HCT116 (cell line): ENCODE results near the gene TCF12. TPM values are rescaled to one million over a fixed set of nuclear protein-coding genes. Genes with fewer than 3 reads are reported as not detected.

Experiments
- ATAC-seq: fragments of 200-7000 bp; cut with Tn5 transposase; 2 replicates; pipeline ENCODE4 v1.9.1; 2020; ENCODE audit warnings: mild to moderate bottlenecking, moderate library complexity
- BruUV-seq: library from RNA; stranded (reverse); fragments of 400-500 nt; replicated peaks from 2 replicates; lab custom pipeline; 2021; lab: Mats Ljungman, UMichigan
- CTCF ChIA-PET: fragments of 300-600 bp; sonication (Branson Sonifier 250); formaldehyde crosslinking; loops from one replicate; lab custom pipeline; 2021; ENCODE audit warnings: antibody characterized with exemption; lab: Charles Lee
- POLR2A ChIA-PET: fragments of 300-600, 350-600 bp; sonication (Branson Sonifier 250); formaldehyde crosslinking; loops from one replicate; lab custom pipeline; 2021; ENCODE audit warnings: antibody characterized with exemption; lab: Charles Lee
- RAD21 ChIA-PET, 2 experiments: fragments of 300-600 bp; sonication (Branson Sonifier 250); formaldehyde crosslinking; loops; one replicate each; lab custom pipeline; 2023; ENCODE audit warnings: low total read pairs in 2 of 2; ENCODE audit not compliant: uncharacterized antibody in 2 of 2, unreplicated experiment in 2 of 2, low non-redundant PET in 1 of 2; lab: Charles Lee
- DNase-seq: peaks from one replicate; pipeline ENCODE4 v3.0.0-alpha.2; 2010; ENCODE audit warnings: low read depth, low spot score
- H2AFZ ChIP-seq: fragments of 200-600 bp; shearing (Covaris generic), sonication (generic); 2 replicates; pipeline ENCODE4 v1.6.1; 2017; ENCODE audit warnings: low read depth, mixed run types, mixed read lengths, antibody characterized with exemption, low read length; ENCODE audit not compliant: poor library complexity, severe bottlenecking
- H3K27ac ChIP-seq: 2 replicates; pipeline ENCODE4 v1.5.1; 2012; ENCODE audit warnings: low read depth, low read length
- H3K27me3 ChIP-seq: fragments of 200-600 bp; sonication (generic); 2 replicates; pipeline ENCODE4 v1.6.1; 2016; ENCODE audit warnings: mixed run types, low read length, mixed read lengths; ENCODE audit not compliant: insufficient read depth
- H3K36me3 ChIP-seq, 2 experiments: fragments of 200-500 bp in 1 of 2; fragments of 200-600 bp in 1 of 2; sonication (Bioruptor generic) in 1 of 2; sonication (generic) in 1 of 2; 2 replicates each; pipeline versions ENCODE4 v1.5.1 to v1.6.1; 2014 to 2016; ENCODE audit warnings: low read length in 2 of 2, inconsistent platforms in 1 of 2, mixed read lengths in 1 of 2, mixed run types in 1 of 2; ENCODE audit not compliant: insufficient read depth in 2 of 2, control insufficient read depth in 1 of 2
- H3K4me1 ChIP-seq, 2 experiments: fragments of 200-600 bp in 1 of 2; sonication (generic) in 1 of 2; 2 replicates each; pipeline versions ENCODE4 v1.5.1 to v1.6.1; 2012 to 2017; ENCODE audit warnings: low read length in 2 of 2, inconsistent platforms in 1 of 2, mild to moderate bottlenecking in 1 of 2, mixed read lengths in 1 of 2, mixed run types in 1 of 2, moderate library complexity in 1 of 2; ENCODE audit not compliant: insufficient read depth in 2 of 2, control insufficient read depth in 1 of 2
- H3K4me2 ChIP-seq: fragments of 200-600 bp; sonication (generic); 2 replicates; pipeline ENCODE4 v1.6.1; 2017; ENCODE audit warnings: mixed run types, low read length, mixed read lengths
- H3K4me3 ChIP-seq, 2 experiments: fragments of 200-600 bp in 1 of 2; sonication (generic) in 1 of 2; replicated peaks in 1 of 2; 2 replicates each; pipeline ENCODE4 v1.5.1; 2011 to 2016; ENCODE audit warnings: low read length in 2 of 2, control low read depth in 1 of 2, low read depth in 1 of 2, mild to moderate bottlenecking in 1 of 2, mixed read lengths in 1 of 2, mixed run types in 1 of 2
- H3K79me2 ChIP-seq: fragments of 200-600 bp; sonication (generic); 2 replicates; pipeline ENCODE4 v1.6.1; 2017; ENCODE audit warnings: mild to moderate bottlenecking, mixed run types, low read length, moderate library complexity, mixed read lengths; ENCODE audit not compliant: insufficient read depth
- H3K9ac ChIP-seq: fragments of 200-600 bp; sonication (generic); 2 replicates; pipeline ENCODE4 v1.6.1; 2016; ENCODE audit warnings: low read length, mixed read lengths
- H3K9me2 ChIP-seq: fragments of 200-600 bp; sonication (generic), shearing (Covaris generic); 2 replicates; pipeline ENCODE4 v1.6.1; 2017; ENCODE audit warnings: mixed run types, mild to moderate bottlenecking, moderate library complexity; ENCODE audit not compliant: insufficient read depth
- H3K9me3 ChIP-seq, 2 experiments: fragments of 200-500 bp in 1 of 2; fragments of 200-600 bp in 1 of 2; sonication (Bioruptor generic) in 1 of 2; sonication (generic) in 1 of 2; 2 replicates each; pipeline ENCODE4 v1.6.1; 2014 to 2017; ENCODE audit warnings: low read length in 2 of 2, mixed read lengths in 2 of 2, inconsistent platforms in 1 of 2, low read depth in 1 of 2, mild to moderate bottlenecking in 1 of 2, mixed run types in 1 of 2, moderate library complexity in 1 of 2; ENCODE audit not compliant: control insufficient read depth in 1 of 2, insufficient read depth in 1 of 2
- H4K20me1 ChIP-seq: fragments of 200-600 bp; sonication (generic), shearing (Covaris generic); 2 replicates; pipeline ENCODE4 v1.6.1; 2017; ENCODE audit warnings: mixed run types, mild to moderate bottlenecking, moderate library complexity; ENCODE audit not compliant: insufficient read depth
- CBX3 ChIP-seq: IDR thresholded peaks from 2 replicates; pipeline ENCODE4 v1.6.1; 2012; ENCODE audit warnings: low read depth
- CEBPB ChIP-seq: IDR thresholded peaks from 2 replicates; pipeline ENCODE4 v1.6.1; 2012; ENCODE audit warnings: low read depth
- EGR1 ChIP-seq: IDR thresholded peaks from 2 replicates; pipeline ENCODE4 v1.6.1; 2012; ENCODE audit warnings: low read depth
- ELF1 ChIP-seq: IDR thresholded peaks from 2 replicates; pipeline ENCODE4 v1.6.1; 2012; ENCODE audit warnings: low read depth, borderline replicate concordance
- EZH2 ChIP-seq: fragments of 200-600 bp; sonication (generic); IDR thresholded peaks from 2 replicates; pipeline ENCODE4 v1.6.1; 2017; ENCODE audit warnings: antibody characterized with exemption, mixed run types
- EZH2phosphoT487 ChIP-seq: fragments of 200-600 bp; IDR thresholded peaks from 2 replicates; pipeline ENCODE4 v1.6.1; 2018; ENCODE audit warnings: antibody characterized with exemption, borderline replicate concordance
- FOSL1 ChIP-seq: IDR thresholded peaks from 2 replicates; pipeline ENCODE4 v1.6.1; 2012; ENCODE audit warnings: low read depth
- JUND ChIP-seq: IDR thresholded peaks from 2 replicates; pipeline ENCODE4 v1.6.1; 2012
- POLR2AphosphoS5 ChIP-seq: IDR thresholded peaks from 2 replicates; pipeline ENCODE4 v1.6.1; 2011; ENCODE audit warnings: mild to moderate bottlenecking, low read depth, low read length, moderate library complexity
- RAD21 ChIP-seq: IDR thresholded peaks from 2 replicates; pipeline ENCODE4 v1.6.1; 2012; ENCODE audit warnings: low read depth, mild to moderate bottlenecking
- SIN3A ChIP-seq: IDR thresholded peaks from 2 replicates; pipeline ENCODE4 v1.6.1; 2012; ENCODE audit warnings: low read depth
- SP1 ChIP-seq: IDR thresholded peaks from 2 replicates; pipeline ENCODE4 v1.6.1; 2012; ENCODE audit warnings: low read depth
- TCF7L2 ChIP-seq: IDR thresholded peaks from 2 replicates; pipeline ENCODE4 v1.7.0; 2011; ENCODE audit warnings: borderline replicate concordance, inconsistent platforms; ENCODE audit not compliant: insufficient read depth, insufficient read length; ENCODE audit errors: extremely low read depth
- YY1 ChIP-seq: IDR thresholded peaks from 2 replicates; pipeline ENCODE4 v1.6.1; 2011; ENCODE audit warnings: low read length, low read depth, moderate library complexity, mild to moderate bottlenecking; ENCODE audit not compliant: insufficient replicate concordance; ENCODE audit errors: extremely low read depth
- ZNF274 ChIP-seq: fragments of 200-500 bp; sonication (Bioruptor generic); IDR thresholded peaks from 2 replicates; pipeline ENCODE4 v1.6.1; 2014; ENCODE audit warnings: mild to moderate bottlenecking, low read depth, low read length, inconsistent platforms
- intact Hi-C: fragments of 100-400 bp; cut with micrococcal nuclease; formaldehyde crosslinking; loops from 2 replicates; pipeline ENCODE4 v1.10.0; 2022
- total RNA-seq: library from RNA; stranded (reverse); gene quantifications from one replicate; pipeline ENCODE4 v1.2.1, GENCODE V29; 2021; ENCODE audit not compliant: unreplicated experiment
- TF ChIP-seq, protein P1 (sequence below): IDR thresholded peaks from 2 replicates; pipeline ENCODE4 v1.6.1; 2012
- TF ChIP-seq, protein P2 (sequence below): IDR thresholded peaks from 2 replicates; pipeline ENCODE4 v1.6.1; 2012
- TF ChIP-seq, protein P3 (sequence below): IDR thresholded peaks from 2 replicates; pipeline ENCODE4 v1.6.1; 2012; ENCODE audit warnings: low read depth

Gene TCF12
- total RNA-seq, 1 experiment from 2014 or later, result 71.6 TPM

DNA sequence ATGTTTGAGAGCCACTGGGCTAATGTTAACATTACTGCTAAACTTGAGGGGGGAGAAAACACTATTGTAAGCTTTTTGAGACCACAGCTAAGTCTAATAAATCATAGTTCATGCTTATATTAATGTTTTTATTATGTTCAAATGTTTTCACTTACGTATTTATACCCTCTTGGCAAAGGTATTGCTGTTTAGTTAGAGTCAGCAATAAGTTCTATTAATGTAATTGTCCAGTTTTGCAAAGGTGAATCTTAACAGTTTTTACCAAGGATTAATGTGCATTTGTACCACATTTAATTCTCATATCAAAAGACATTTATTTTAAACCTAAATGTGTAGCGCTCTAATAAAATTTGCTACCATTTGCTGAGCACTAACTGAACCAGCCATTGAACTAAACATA, 251.2 kb downstream of the TCF12 start:
- intact Hi-C loops, result no loop called here
- POLR2A ChIA-PET, result no interaction called here
- no peak overlapping the region for H2AFZ ChIP-seq

DNA sequence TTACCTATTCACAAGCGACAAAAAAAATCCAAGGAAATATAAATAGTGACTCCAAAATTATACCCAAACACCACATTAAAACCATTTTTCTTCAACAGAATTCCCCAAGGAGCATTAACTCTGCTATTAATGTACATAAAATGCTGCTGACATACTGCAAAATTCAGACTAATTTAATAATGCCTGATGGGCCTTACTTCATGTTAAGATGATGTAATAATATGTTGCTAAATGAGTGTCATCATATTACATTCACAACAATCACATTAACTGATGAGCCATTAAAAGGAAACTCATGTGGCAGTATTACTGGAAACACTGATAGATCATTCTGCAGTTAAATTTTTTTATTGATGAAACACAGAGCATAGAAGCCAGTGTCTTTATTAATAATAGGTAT, 253.0 kb downstream of the TCF12 start:
- Histone ChIP-seq H3K4me1 (no peaks in the 10 kb centered on the region), H3K27ac (no peak overlapping the region)
- TF ChIP-seq CBX3 (no peak), JUND (no peak), ZNF274 (no peak), TCF7L2 (no peak), SIN3A (no peak), EZH2phosphoT487 (no peak), YY1 (no peak), ELF1 (no peak), FOSL1 (no peak), POLR2AphosphoS5 (no peak), EGR1 (no peak), RAD21 (no peak)
- TF ChIP-seq, protein P1, sequence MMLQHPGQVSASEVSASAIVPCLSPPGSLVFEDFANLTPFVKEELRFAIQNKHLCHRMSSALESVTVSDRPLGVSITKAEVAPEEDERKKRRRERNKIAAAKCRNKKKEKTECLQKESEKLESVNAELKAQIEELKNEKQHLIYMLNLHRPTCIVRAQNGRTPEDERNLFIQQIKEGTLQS, result no peak
- TF ChIP-seq, protein P2, sequence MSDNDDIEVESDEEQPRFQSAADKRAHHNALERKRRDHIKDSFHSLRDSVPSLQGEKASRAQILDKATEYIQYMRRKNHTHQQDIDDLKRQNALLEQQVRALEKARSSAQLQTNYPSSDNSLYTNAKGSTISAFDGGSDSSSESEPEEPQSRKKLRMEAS, result no peak
- TF ChIP-seq, protein P3, sequence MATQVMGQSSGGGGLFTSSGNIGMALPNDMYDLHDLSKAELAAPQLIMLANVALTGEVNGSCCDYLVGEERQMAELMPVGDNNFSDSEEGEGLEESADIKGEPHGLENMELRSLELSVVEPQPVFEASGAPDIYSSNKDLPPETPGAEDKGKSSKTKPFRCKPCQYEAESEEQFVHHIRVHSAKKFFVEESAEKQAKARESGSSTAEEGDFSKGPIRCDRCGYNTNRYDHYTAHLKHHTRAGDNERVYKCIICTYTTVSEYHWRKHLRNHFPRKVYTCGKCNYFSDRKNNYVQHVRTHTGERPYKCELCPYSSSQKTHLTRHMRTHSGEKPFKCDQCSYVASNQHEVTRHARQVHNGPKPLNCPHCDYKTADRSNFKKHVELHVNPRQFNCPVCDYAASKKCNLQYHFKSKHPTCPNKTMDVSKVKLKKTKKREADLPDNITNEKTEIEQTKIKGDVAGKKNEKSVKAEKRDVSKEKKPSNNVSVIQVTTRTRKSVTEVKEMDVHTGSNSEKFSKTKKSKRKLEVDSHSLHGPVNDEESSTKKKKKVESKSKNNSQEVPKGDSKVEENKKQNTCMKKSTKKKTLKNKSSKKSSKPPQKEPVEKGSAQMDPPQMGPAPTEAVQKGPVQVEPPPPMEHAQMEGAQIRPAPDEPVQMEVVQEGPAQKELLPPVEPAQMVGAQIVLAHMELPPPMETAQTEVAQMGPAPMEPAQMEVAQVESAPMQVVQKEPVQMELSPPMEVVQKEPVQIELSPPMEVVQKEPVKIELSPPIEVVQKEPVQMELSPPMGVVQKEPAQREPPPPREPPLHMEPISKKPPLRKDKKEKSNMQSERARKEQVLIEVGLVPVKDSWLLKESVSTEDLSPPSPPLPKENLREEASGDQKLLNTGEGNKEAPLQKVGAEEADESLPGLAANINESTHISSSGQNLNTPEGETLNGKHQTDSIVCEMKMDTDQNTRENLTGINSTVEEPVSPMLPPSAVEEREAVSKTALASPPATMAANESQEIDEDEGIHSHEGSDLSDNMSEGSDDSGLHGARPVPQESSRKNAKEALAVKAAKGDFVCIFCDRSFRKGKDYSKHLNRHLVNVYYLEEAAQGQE, result no peak
- TF ChIP-seq, all 23 proteins: peak for 0
- Histone ChIP-seq H3K9me2 (no peaks in the 10 kb centered on the region), H2AFZ (no peak overlapping the region), H3K9ac (no peak overlapping the region), H3K36me3 (no peaks in the 10 kb centered on the region), H3K79me2 (0 out of 2 replicates have a peak, but pooled peaks cover under 1% of the 10 kb centered on the region), H3K4me2 (no peak overlapping the region), H3K27me3 (no peaks in the 10 kb centered on the region), H4K20me1 (no peaks in the 10 kb centered on the region), H3K4me3 (no peak overlapping the region), H3K9me3 (no peaks in the 10 kb centered on the region)
- RAD21 ChIA-PET, result no interaction called here
- intact Hi-C loops, result no loop called here
- POLR2A ChIA-PET, result no interaction called here
- BruUV-seq, result no TSS peak
- DNase-seq (no peak), ATAC-seq (no peak)
- CTCF ChIA-PET, result no interaction called here

More for the DNA sequence above, 251.2 kb downstream of the TCF12 start:
- Histone ChIP-seq H4K20me1 (peaks cover 5% of the 10 kb centered on the region; the same call in 1 of the 2 replicates), H3K9me3 (no peaks in the 10 kb centered on the region), H3K27ac (no peak overlapping the region), H3K4me1 (no peaks in the 10 kb centered on the region), H3K36me3 (no peaks in the 10 kb centered on the region), H3K4me3 (no peak overlapping the region), H3K9me2 (no peaks in the 10 kb centered on the region), H3K79me2 (no peaks in the 10 kb centered on the region), H3K9ac (no peak overlapping the region), H3K4me2 (no peak overlapping the region), H3K27me3 (no peaks in the 10 kb centered on the region)
- no peak for DNase-seq
- TF ChIP-seq EZH2phosphoT487 (no peak), SP1 (no peak), CBX3 (no peak), CEBPB (no peak), SIN3A (no peak), FOSL1 (no peak), EZH2 (no peak)
- ChIA-PET CTCF (no interaction called here), RAD21 (no interaction called here)
- no TSS peak for BruUV-seq
- no peak for ATAC-seq
